Left kidney (tissue), 2 donors: ENCODE data around the gene EXOC4. TPM values are rescaled to one million over a fixed set of nuclear protein-coding genes. Genes with fewer than 3 reads are reported as not detected.

ENCODE experiments used
- DNase-seq: peaks from one replicate; pipeline ENCODE4 v3.0.0-alpha.2; 2013
- polyA plus RNA-seq: library from polyadenylated mRNA; unstranded; fragments of 120-200 nt; gene quantifications from one replicate; pipeline ENCODE4 v1.2.1, GENCODE V29; 2013; ENCODE audit not compliant: insufficient read length

Gene EXOC4
- polyA plus RNA-seq, 1 donor = 72.1 TPM

GRCh38 chr7:133361806-133362205 is 108.9 kb downstream of the EXOC4 start:
- no peak for DNase-seq

DNA sequence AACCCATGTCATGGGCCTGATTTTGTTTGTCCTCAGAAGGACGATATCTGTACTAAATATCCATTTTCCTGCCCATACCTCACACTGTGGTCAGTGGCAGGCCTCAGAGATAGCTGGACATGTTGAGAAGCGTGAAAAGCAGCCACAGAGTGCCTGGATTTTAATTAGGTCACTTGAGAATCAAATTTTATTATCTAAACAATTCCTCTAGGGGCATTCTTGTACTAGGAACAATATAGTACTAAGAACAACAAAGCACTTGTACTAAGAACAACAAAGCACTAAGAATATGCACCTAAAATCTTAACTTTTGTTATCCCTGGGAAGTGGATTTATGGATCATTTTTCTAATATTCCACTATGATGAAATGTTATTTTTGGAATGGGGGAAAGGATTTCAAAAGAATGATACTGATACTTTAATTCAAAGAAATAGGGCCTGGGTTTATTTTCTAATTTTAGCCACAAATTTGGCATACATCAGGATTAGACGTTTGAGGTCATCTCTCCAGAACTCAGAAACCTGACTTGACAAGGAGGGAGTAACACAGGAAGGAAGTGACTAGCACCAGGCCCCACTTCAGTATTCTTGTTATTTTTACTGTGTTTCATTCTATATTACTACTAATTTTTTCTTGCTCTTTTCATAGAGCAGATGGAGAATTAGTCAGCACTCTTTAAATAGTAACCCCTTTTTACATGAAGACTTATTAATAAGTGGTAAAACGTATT is 112.2 kb downstream of the EXOC4 start:
- no peak for DNase-seq

DNA sequence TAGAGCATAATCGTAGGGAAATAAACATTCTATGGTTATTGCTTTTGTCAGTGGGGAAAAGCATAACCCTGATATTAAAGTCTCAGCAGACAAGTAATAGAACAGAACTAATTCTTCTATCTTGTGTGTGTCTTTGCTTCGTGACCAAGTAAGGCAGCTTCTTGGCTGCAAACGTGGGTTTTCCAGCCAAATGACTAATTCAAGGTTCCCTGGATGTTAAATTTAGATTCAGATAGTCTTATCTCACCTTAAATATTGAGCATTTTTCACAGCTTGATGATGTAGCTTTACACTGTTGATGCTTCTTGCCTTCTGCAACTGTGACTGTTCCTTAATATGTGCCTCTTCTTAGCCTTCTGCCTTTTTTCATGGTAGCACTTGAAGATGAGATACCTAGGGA is 113.0 kb downstream of the EXOC4 start:
- DNase-seq = no peak

DNA sequence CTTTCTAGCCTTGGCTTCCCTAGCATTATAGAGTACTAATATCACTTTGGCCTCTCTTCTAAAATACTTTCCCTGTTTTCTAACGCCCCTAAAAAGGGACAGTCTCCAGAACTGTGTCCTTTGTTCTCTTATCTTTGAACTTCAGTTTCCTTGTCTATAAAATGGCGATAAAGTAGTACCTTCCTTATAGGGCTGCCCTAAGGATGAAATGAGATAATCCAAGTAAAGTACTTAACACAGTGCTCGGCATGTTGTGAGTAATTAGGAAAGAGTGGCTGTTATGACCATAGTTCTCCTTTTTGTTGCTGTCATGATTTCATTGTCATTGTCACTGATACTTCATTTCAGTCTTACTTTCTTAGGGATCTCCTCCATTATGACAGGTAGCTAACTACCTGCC is 114.7 kb downstream of the EXOC4 start:
- DNase-seq = no peak

DNA sequence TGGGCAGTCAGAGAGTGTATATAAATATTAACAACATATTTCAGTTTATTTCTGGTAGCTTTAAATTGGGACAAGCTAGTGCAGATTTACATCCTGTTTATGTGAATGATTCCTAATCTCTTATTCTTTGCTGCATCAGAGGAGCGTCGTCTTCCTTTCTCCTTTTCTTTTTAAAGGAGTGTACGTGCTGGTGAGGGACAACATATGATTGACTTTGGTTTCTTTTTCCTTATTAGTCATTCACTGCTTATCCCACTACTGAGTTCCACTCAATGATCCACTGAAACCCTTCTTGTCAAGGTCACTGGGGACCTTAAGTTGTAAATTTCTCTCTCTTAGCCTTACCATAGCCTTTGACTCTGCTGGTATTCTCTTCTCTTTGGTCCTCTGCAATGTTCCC is 116.3 kb downstream of the EXOC4 start:
- no peak for DNase-seq

- no peak for DNase-seq
These were observed 118.7 kb downstream of the EXOC4 start for GRCh38 chr7:133371616-133372015.

DNA sequence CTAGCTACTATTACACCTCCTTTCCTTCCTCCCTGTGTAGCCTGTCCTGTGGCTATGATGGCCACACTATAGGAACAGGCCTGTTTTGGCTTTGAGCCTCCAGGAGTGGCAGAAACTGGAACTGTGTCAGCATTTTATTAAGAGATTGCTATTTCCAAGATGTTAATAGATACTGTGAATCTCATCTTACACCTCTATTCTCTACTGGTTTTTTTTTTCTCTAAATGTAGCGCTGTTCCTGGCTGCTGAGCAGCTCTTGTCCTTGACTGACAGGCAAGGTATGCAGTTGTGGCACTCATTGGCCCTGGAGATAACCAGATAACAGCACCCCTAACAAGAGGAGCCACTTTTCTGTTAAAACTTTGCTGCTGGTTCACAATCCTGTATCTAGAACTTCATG is 119.5 kb downstream of the EXOC4 start:
- no peak for DNase-seq

DNA sequence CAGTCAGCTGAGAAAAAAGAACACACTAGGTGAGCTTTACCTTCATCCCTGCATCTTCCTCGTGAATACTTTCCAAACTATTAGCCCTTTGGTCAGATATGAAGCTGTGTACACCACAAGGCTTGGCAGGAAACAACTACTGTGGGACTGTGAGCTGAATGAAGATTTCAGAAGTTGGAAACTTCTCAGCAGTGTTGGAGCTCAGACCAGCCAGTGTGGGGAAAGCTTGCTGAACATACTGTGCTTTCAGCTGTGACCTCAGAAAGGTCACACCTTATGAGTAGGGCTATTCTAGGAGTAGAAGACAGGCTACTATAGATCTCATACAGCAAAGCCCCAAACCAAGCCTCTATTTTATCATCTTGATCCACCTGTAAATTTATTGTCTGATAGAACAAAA is 123.6 kb downstream of the EXOC4 start:
- DNase-seq = no peak

DNA sequence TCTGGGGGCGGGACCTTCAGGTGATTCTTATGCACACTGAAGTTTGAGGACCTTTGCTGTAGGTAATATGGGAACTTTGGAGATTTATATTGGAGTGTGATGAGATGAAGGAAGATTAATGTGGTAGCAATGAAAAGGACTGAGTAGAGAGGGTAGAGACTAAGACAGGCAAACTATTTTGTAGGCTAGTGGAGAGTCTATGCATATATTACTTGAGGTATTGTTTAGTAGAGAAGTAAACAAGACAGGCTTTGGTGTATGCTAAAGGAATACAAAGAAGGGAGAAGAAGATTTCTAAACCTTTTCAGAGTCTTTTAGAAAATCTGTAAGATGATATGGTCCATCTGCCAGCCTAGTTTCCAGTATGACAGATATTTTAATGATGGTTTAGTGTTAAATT is 129.1 kb downstream of the EXOC4 start:
- DNase-seq = no peak

DNA sequence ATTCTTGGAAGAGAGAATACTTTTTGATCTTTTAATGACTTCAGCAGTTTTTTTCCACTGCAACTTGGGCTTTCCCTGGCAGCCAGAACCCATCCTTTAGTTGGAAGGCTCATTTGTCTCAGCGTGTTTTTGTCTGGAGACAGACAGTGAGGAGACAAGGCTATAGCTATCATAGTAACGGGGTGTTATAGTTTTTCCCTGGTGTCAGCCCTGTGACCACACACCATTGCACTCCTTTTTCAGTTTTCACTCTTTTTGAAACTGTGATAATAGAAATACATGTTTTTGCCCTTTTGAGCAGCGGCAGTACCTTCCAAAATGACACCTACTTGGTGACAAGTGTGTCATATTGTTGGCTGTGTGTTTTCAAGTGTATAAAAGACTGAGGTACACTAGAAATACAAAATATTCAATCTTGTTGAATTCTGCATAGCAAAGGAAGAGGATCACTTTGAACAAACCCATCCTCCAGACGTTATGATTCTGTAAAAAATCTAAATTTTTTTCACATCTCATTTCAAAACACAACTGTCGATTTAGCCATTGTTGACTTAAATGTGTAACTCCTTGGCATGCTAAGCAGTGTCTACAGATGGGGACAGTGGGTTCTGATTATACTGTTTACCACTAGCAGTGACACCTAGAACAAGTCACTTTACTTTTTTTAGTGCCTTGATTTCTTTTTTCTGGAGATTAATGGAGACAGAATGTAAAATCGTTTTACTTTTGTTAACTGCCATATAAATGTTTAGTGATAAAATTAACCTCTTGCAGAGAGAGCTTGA is 130.1 kb downstream of the EXOC4 start:
- no peak for DNase-seq

DNA sequence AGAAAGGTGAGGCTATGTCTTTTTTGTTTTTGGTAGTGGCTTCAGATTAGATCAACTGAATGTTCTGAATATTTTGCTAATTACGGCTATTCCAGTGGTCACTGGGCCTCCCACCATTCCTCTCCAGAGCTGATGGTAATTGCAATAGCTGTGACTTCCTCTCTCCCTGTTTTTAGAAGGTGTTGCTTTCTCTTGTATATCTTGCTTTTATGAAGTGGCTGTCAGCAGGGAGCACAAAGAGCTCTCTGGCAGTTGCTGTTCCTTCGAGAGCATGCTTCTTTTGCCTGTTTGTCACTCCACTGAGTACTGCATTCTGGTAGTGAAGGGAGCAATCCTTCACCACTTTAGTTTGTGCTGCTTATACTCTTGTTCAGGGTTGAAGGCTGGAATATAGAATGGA is 133.3 kb downstream of the EXOC4 start:
- no peak for DNase-seq

DNA sequence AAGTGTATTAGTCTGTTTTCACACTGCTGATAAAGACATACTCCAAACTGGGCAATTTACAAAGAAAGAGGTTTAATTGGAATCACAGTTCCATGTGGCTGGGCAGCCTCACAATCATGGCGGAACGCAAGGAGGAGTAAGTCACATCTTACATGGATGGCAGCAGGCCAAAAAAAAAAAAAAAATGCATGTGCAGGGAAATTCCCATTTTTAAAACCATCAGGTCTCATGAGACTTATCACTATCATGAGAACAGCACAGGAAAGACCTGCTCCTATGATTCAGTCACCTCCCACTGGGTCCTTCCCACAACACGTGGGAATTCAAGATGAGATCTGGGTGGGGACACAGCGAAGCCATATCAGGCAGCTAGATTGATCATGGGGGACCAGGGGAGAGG is 136.8 kb downstream of the EXOC4 start:
- no peak for DNase-seq

GRCh38 chr7:133391206-133391605 is 138.3 kb downstream of the EXOC4 start:
- no peak for DNase-seq

DNA sequence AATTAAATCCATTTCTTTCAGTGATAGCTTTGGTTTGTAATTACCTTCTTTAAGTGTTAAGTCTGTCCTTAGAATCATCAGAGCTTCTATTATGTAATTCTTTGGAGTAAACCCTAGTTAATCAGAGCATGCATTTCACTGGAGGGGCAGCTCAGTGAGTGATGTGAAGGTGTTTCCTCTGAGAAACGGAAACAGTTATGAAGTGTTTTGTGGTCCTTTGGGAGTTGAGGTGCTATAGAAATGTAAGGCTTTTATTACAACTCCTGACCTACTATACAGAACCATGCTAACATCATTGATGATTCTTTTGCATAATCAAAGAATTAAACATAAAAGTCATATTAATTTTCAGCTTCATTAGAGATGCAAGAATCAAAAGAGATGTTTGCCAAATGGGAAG is 141.5 kb downstream of the EXOC4 start:
- DNase-seq = no peak

DNA sequence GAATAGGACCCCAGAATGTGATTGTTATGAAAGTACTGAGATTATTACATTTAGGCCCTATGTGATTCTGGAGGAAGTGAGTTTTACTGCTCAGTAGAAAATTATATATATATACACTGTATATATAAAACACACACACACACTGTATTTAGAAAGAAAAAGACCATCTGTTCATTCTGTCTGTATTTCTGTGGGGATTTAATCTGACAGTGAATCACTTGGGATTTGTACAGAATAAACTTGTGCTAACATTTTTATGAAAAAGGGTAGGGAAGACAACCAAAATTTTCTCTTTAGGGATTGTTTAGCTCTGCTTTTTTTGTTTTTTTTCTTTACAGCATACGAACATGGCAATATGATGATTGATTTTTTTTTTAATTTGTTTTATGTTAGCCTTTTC is 142.7 kb downstream of the EXOC4 start:
- no peak for DNase-seq

GRCh38 chr7:133398506-133398905 is 145.6 kb downstream of the EXOC4 start:
- no peak for DNase-seq

DNA sequence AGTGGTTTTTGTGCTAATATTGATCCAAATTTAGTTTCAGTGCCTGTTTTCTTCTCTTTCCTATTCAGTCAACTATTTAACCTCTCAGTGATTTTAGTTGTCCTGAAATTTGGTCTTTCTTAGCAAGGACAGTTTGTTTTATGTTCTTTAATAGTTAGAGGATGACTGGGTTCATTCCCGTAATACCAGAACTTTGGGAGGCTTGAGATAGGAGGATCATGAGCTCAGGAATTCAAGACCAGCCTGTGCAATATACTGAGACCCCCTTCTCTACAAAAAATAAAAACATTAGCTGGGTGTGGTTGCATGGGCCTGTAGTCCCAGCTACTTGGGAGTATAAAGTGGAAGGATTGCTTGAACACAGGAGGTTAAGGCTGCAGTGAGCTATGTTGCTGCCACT is 148.3 kb downstream of the EXOC4 start:
- no peak for DNase-seq

DNA sequence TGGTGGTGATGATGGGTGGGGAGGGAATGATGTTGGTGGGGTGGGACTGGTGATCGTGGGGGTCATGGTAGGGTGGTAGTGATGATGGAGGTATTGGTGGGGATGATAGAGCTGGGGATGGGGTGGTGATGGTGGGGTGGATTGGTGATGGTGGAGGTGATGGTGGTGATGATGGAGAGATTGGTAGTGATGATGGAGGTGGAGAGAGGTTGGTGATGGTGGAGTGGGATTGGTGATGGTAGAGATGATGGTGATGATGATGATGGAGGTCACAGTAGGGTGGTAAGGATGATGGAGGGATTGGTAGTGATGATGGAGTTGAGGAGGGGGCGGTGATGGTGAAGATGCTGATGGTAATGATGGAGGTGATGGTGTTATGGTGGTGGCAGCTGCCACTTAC is 155.3 kb downstream of the EXOC4 start:
- DNase-seq = no peak

- no peak for DNase-seq
These were observed 156.5 kb downstream of the EXOC4 start for GRCh38 chr7:133409421-133409820.

GRCh38 chr7:133409966-133410365 is 157.1 kb downstream of the EXOC4 start:
- no peak for DNase-seq

DNA sequence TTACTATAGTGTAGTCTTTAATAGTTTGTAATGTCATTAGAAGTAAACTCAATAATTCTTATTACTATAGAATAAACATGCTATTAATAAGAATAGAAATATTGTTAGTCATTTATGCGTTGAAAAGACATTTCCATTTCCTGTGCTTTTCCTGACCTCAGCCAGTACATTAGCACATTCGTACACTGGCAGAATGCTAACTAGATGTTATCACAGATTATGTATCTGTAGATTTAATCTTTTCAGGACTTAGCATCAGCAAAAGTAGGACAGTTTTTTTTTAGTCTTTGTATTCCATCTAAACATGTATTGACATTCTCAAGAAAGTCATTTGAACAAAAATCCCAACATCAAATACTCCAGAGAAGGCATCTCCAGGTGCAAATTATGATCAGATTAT is 158.5 kb downstream of the EXOC4 start:
- no peak for DNase-seq

GRCh38 chr7:133412942-133413341 is 160.1 kb downstream of the EXOC4 start:
- DNase-seq = no peak

DNA sequence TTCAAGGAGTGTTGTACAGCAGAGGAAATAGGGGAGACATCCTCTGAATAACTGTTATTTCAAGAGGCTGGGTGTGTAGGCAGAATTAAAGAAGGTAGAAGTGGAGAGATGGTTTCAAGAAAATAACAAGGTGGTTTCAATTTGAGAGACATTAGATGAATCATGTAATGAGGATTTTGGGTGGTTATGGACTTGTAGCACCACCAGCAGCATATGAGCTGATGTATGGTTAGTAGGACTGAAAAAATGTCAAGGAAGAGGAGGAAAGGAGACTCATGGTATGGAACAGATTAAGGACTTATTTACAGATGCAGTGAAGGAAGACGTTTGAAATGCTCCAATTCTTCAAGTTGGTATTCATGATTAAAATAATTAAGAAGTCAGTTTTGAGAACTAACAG is 166.2 kb downstream of the EXOC4 start:
- no peak for DNase-seq

GRCh38 chr7:133423618-133424017 is 170.7 kb downstream of the EXOC4 start:
- no peak for DNase-seq
